ENCODE data around the gene DNLZ. TPM values are rescaled to one million over a fixed set of nuclear protein-coding genes. Genes with fewer than 3 reads are reported as not detected.

The DNLZ gene
- total RNA-seq, 1 experiment from 2014 or later = 20.2 TPM

GRCh38 chr9:136363949-136364748 is 605 bp upstream of the DNLZ start:
- no peaks in the 10 kb centered on the region for H3K27me3 ChIP-seq (ENCODE audit: control insufficient read depth, insufficient read depth, low read length)
- H3K4me3 ChIP-seq (ENCODE audit: insufficient read depth, low read depth, low read length) = peak overlapping the region; percentile 8; the same call in 1 of the 2 replicates
- H3K36me3 ChIP-seq (replicated peaks; ENCODE audit: control insufficient read depth, insufficient read depth, low read length) = no peaks in the 10 kb centered on the region; the same call in 1 of the 2 replicates
- DNase-seq = no peak

GRCh38 chr9:136362450-136362784 is 1.1 kb downstream of the DNLZ start:
- H3K27me3 ChIP-seq (ENCODE audit: control insufficient read depth, insufficient read depth, low read length) = no peaks in the 10 kb centered on the region
- DNase-seq = no peak
- H3K36me3 ChIP-seq (replicated peaks; ENCODE audit: control insufficient read depth, insufficient read depth, low read length) = no peaks in the 10 kb centered on the region; the same call in 1 of the 2 replicates
- no peak overlapping the region for H3K4me3 ChIP-seq (ENCODE audit: insufficient read depth, low read depth, low read length)

DNA sequence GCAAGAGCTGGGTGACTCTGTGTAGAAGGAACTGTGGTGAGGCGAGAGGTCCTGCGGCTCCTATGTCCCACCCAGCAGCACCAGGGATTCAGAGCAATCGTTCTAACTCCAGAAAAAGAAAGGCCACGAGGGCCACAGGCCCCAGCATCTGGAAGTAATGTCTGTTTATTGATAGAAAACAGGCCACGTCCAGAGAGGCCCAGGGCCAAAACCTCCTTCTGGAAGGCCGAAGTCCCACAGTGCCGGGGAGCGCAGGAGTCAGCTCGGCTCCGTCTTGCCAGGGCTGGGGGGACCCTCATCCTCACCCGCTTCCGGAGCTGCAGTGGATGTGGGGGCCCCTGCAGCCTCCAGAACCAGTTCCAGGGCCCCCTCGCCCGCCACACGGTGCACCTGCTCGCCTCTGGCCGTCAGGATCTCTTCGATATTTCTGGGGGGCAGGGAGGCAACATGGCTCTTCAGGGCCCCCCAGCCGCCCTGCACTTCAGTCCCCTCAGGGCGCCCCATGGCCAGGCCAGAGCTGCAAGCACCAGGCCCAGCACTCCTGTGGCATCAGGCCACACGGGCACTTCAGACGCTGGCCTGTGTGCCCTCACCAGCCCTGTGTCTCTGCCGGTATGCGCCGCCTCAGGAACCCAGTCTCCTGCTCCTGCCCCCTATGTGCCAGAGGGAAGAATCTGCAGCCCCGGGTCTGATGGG is 1.6 kb downstream of the DNLZ start:
- DNase-seq = peak; percentile 66
- Histone ChIP-seq H3K27me3 (ENCODE audit: control insufficient read depth, insufficient read depth, low read length) (no peaks in the 10 kb centered on the region), H3K4me3 (ENCODE audit: insufficient read depth, low read depth, low read length) (no peak overlapping the region), H3K36me3 (replicated peaks; ENCODE audit: control insufficient read depth, insufficient read depth, low read length) (no peaks in the 10 kb centered on the region; the same call in 1 of the 2 replicates)

DNA sequence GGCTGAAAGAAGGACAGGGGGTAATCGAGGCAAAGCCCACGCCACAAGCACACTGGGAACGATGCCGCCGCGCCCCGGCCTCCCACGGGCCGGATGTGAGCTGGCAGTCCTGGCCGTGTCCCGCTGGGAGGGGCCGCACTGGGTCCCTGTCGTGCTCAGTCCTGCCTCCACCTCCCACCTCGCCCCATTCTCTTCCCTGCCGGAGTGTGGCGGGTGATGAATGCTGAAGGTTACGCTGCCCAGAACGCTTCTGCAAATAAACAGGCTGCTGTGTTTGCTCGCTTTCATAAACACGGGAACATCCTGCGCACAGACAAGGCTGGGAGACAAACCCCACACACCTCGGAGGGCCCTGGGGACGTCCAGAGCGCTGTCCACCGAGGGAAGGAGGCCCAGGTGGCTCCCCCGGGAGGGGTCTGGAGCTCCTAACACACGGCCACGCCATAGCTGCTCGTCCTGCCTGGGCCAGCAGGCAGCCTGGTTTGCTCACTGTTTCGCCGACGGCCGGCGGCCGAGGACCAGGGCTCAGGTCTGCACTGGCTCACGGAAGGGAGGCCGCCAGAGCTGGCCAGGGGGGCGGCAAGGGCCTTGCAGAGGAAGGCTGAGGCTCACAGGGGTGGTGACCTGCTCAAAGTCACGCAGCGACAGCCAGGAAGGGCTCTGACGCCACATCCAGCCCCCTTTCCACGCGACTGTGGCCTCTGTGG is 2.3 kb downstream of the DNLZ start:
- no peak overlapping the region for H3K4me3 ChIP-seq (ENCODE audit: insufficient read depth, low read depth, low read length)
- no peaks in the 10 kb centered on the region for H3K27me3 ChIP-seq (ENCODE audit: control insufficient read depth, insufficient read depth, low read length)
- DNase-seq = peak; percentile 66
- no peaks in the 10 kb centered on the region; the same call in 1 of the 2 replicates for H3K36me3 ChIP-seq (replicated peaks; ENCODE audit: control insufficient read depth, insufficient read depth, low read length)

- no peaks in the 10 kb centered on the region; the same call in 1 of the 2 replicates for H3K36me3 ChIP-seq (replicated peaks; ENCODE audit: control insufficient read depth, insufficient read depth, low read length)
- H3K4me3 ChIP-seq (ENCODE audit: insufficient read depth, low read depth, low read length) = no peak overlapping the region
- peak; percentile 63 for DNase-seq
- no peaks in the 10 kb centered on the region for H3K27me3 ChIP-seq (ENCODE audit: control insufficient read depth, insufficient read depth, low read length)
These were observed 3.5 kb downstream of the DNLZ start for GRCh38 chr9:136359774-136360718.

GRCh38 chr9:136358888-136359287 is 4.7 kb downstream of the DNLZ start:
- Histone ChIP-seq H3K36me3 (replicated peaks; ENCODE audit: control insufficient read depth, insufficient read depth, low read length) (no peaks in the 10 kb centered on the region; the same call in 1 of the 2 replicates), H3K27me3 (ENCODE audit: control insufficient read depth, insufficient read depth, low read length) (no peaks in the 10 kb centered on the region), H3K4me3 (ENCODE audit: insufficient read depth, low read depth, low read length) (no peak overlapping the region)
- peak; percentile 62 for DNase-seq

DNA sequence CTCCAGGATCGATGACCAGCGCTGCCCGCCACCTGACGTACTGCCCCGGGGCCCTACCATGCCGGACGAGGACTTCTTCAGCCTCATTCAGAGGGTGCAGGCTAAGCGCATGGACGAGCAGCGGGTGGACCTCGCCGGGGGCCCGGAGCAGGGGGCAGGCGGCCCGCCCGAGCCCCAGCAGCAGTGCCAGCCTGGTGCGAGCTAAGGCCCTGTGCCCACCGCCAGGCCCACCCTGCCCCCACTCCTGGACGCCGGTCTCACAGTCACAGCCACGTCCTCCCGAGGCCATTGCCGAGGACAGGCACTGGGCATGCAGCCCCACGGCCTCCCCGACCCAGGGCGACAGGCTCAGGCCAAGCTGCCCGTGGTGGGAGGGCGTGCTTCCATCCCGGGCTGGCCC is 5.5 kb downstream of the DNLZ start:
- no peaks in the 10 kb centered on the region; the same call in 1 of the 2 replicates for H3K36me3 ChIP-seq (replicated peaks; ENCODE audit: control insufficient read depth, insufficient read depth, low read length)
- H3K27me3 ChIP-seq (ENCODE audit: control insufficient read depth, insufficient read depth, low read length) = no peaks in the 10 kb centered on the region
- no peak overlapping the region for H3K4me3 ChIP-seq (ENCODE audit: insufficient read depth, low read depth, low read length)
- DNase-seq = peak; percentile 72

DNA sequence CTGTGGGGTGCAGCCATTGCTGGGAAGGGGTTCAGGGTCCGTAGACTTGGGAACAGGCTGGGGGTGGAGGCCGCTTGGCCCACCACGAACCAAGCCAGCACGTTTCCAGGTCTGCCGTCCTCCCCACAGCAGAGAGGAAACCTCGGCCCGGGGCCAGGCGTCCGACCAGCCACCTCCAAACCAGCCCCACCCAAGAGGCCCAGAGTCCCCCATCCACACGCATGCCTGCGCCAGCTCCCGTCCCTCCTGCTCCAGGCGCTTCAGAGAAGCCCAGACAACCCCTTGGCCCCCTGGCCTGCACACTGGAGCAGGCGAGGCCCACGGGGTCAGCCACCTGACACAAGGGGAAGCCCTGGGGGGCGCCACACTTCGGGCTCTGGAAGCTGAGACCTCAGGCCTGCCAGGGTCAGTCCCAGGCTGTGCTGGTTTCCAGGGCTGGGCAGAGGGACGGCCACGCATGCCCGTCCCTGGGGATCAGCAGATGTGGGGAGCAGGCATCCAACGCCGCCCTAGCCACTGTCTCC is 6.3 kb downstream of the DNLZ start:
- Histone ChIP-seq H3K4me3 (ENCODE audit: insufficient read depth, low read depth, low read length) (no peak overlapping the region), H3K27me3 (ENCODE audit: control insufficient read depth, insufficient read depth, low read length) (no peaks in the 10 kb centered on the region), H3K36me3 (replicated peaks; ENCODE audit: control insufficient read depth, insufficient read depth, low read length) (no peaks in the 10 kb centered on the region; the same call in 1 of the 2 replicates)
- no peak for DNase-seq

- Histone ChIP-seq H3K4me3 (ENCODE audit: insufficient read depth, low read depth, low read length) (no peak overlapping the region), H3K27me3 (ENCODE audit: control insufficient read depth, insufficient read depth, low read length) (no peaks in the 10 kb centered on the region), H3K36me3 (replicated peaks; ENCODE audit: control insufficient read depth, insufficient read depth, low read length) (no peaks in the 10 kb centered on the region)
- DNase-seq = peak; percentile 66
These were observed 7.7 kb downstream of the DNLZ start for GRCh38 chr9:136355616-136356557.

GRCh38 chr9:136354592-136355085 is 8.9 kb downstream of the DNLZ start:
- DNase-seq = peak; percentile 66
- H3K36me3 ChIP-seq (replicated peaks; ENCODE audit: control insufficient read depth, insufficient read depth, low read length) = no peaks in the 10 kb centered on the region
- no peak overlapping the region for H3K4me3 ChIP-seq (ENCODE audit: insufficient read depth, low read depth, low read length)
- H3K27me3 ChIP-seq (ENCODE audit: control insufficient read depth, insufficient read depth, low read length) = no peaks in the 10 kb centered on the region

- H3K4me3 ChIP-seq (ENCODE audit: insufficient read depth, low read depth, low read length) = no peak overlapping the region
- no peak for DNase-seq
- H3K36me3 ChIP-seq (replicated peaks; ENCODE audit: control insufficient read depth, insufficient read depth, low read length) = no peaks in the 10 kb centered on the region
- no peaks in the 10 kb centered on the region for H3K27me3 ChIP-seq (ENCODE audit: control insufficient read depth, insufficient read depth, low read length)
These were observed 9.6 kb downstream of the DNLZ start for GRCh38 chr9:136353757-136354488.

DNA sequence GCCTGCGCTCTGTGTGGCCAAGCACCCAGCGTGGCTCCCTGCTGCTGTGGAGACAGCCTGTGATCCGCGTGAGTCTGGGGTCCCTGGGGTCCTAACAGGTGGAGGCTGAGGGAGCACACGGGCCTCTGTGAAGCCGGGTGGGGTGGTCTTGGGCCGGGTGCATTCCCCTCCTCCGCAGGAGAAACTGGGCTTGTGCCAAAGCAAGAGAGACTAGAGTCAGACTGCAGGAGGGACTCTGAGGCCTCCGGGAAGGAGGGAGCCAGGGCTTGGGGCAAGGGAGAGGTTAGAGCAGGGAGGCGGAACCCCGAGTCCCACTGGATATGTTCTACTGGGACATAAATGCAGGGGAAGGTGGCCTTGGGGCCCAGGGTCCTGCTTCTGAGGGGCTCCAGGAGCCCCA is 10.5 kb downstream of the DNLZ start:
- no peak for DNase-seq
- Histone ChIP-seq H3K36me3 (replicated peaks; ENCODE audit: control insufficient read depth, insufficient read depth, low read length) (no peaks in the 10 kb centered on the region), H3K27me3 (ENCODE audit: control insufficient read depth, insufficient read depth, low read length) (no peaks in the 10 kb centered on the region), H3K4me3 (ENCODE audit: insufficient read depth, low read depth, low read length) (no peak overlapping the region)

All from H7 (cell line).